Adrenal gland (tissue), 5 donors: ENCODE data around the gene ACOX3.

Experiments
- CTCF ChIP-seq, 6 experiments: fragments of 450-650 bp in 4 of 6; fragments of 200-600 bp in 2 of 6; sonication (generic) in 1 of 6; IDR thresholded peaks; 1 replicate in 5 of 6; 2 replicates in 1 of 6; pipeline versions ENCODE4 v1.5.1 to v1.8.0; 2016 to 2021; ENCODE audit warnings: antibody characterized with exemption in 6 of 6, mild to moderate bottlenecking in 2 of 6, moderate library complexity in 1 of 6
- POLR2A ChIP-seq, 2 donors: fragments of 450-650 bp; IDR thresholded peaks; one replicate each; pipeline ENCODE4 v1.6.1; 2017; ENCODE audit warnings: antibody characterized with exemption in 2 of 2, mild to moderate bottlenecking in 2 of 2, moderate library complexity in 1 of 2
- donor health status: DM: no; HTN: no; CAD: no.

GRCh38 chr4:8434251-8435073 lies 6.1 kb downstream of the ACOX3 start:
- TF ChIP-seq POLR2A (IDR thresholded peaks at IDR 0.05) (no peak), CTCF (IDR thresholded peaks at IDR 0.05) (no peak)
